HEK293T (cell line): ENCODE measurements around the gene CNOT11.

Experiments used
- CTBP1 ChIP-seq: fragments of 450-650 bp; IDR thresholded peaks from 2 replicates; pipeline ENCODE4 v1.6.1; 2016; ENCODE audit warnings: borderline replicate concordance
- NFRKB ChIP-seq: fragments of 450-650 bp; IDR thresholded peaks from 2 replicates; pipeline ENCODE4 v1.6.1; 2016; ENCODE audit warnings: mild to moderate bottlenecking, moderate library complexity
- SP1 ChIP-seq: fragments of 450-650 bp; IDR thresholded peaks from 2 replicates; pipeline ENCODE4 v1.6.1; 2017

- TF ChIP-seq NFRKB, result no peak
- TF ChIP-seq CTBP1, result no peak
- no peak for TF ChIP-seq SP1
Measured at GRCh38 chr2:101300836-101301235, 48.1 kb downstream of the CNOT11 start.
